Transverse colon (tissue), 4 donors: ENCODE results near the gene SESN1. TPM values are rescaled to one million over a fixed set of nuclear protein-coding genes. Genes with fewer than 3 reads are reported as not detected.

ENCODE experiments used
- DNase-seq: peaks from one replicate; pipeline ENCODE4 v3.0.0-alpha.2; 2019
- H3K27ac ChIP-seq, 4 donors: fragments of 200-600 bp; sonication (generic); 2 replicates each; pipeline ENCODE4 v1.5.1; 2016 to 2018; ENCODE audit warnings: inconsistent platforms in 4 of 4
- H3K27me3 ChIP-seq: fragments of 200-600 bp; sonication (generic); 2 replicates; pipeline ENCODE4 v1.5.1; 2017; ENCODE audit warnings: inconsistent platforms
- H3K36me3 ChIP-seq, 4 donors: fragments of 200-600 bp; sonication (generic); 2 replicates each; pipeline ENCODE4 v1.5.1; 2017 to 2019; ENCODE audit warnings: inconsistent platforms in 4 of 4
- H3K4me1 ChIP-seq, 4 donors: fragments of 200-600 bp; sonication (generic); 2 replicates each; pipeline ENCODE4 v1.5.1; 2017 to 2020; ENCODE audit warnings: inconsistent platforms in 4 of 4
- H3K4me3 ChIP-seq, 4 donors: fragments of 200-600 bp; sonication (generic); 1 replicate in 1 of 4; 2 replicates in 3 of 4; pipeline versions ENCODE4 v1.5.1 to v1.6.1; 2017 to 2019; ENCODE audit warnings: inconsistent platforms in 4 of 4
- H3K9me3 ChIP-seq, 2 donors: fragments of 200-600 bp; sonication (generic); 2 replicates each; pipeline ENCODE4 v1.5.1; 2017 to 2019; ENCODE audit warnings: inconsistent platforms in 2 of 2
- CTCF ChIP-seq, 5 experiments: fragments of 200-600 bp in 3 of 5; fragments of 450-650 bp in 2 of 5; sonication (generic) in 3 of 5; IDR thresholded peaks; 1 replicate in 2 of 5; 2 replicates in 3 of 5; pipeline ENCODE4 v1.5.1; 2016 to 2017; ENCODE audit warnings: antibody characterized with exemption in 5 of 5, inconsistent platforms in 3 of 5, mild to moderate bottlenecking in 2 of 5, moderate library complexity in 1 of 5
- EP300 ChIP-seq: sonication (generic); formaldehyde crosslinking; IDR thresholded peaks from one replicate; pipeline ENCODE4 v1.6.1; 2017; ENCODE audit warnings: antibody characterized with exemption, low read depth
- POLR2A ChIP-seq: fragments of 450-650 bp; IDR thresholded peaks from one replicate; pipeline ENCODE4 v1.6.1; 2016; ENCODE audit warnings: antibody characterized with exemption, mild to moderate bottlenecking, moderate library complexity
- POLR2AphosphoS5 ChIP-seq, 3 donors: sonication (generic); formaldehyde crosslinking; IDR thresholded peaks; one replicate each; pipeline ENCODE4 v1.6.1; 2016; ENCODE audit warnings: antibody characterized with exemption in 3 of 3
- WGBS, 2 donors: methylation state at CpG; one replicate each; pipeline ENCODE4 v1.1.5; 2018; ENCODE audit warnings: low coverage in 1 of 2; 5-methylcytosine and 5-hydroxymethylcytosine counted together
- in situ Hi-C, 4 donors: fragments of 200-750 bp; cut with MboI; loops; one replicate each; pipeline versions ENCODE4 v1.15.0 to v1.15.1; 2017; ENCODE audit warnings: low sequenced_read_pairs in 3 of 4, low pct_ligation_motif_present in 1 of 4, low pct_unique_long_range_greater_than_20kb in 1 of 4
- intact Hi-C: fragments of 100-400 bp; cut with DNase I; formaldehyde crosslinking; loops from one replicate; pipeline ENCODE4 v1.15.1; 2023; ENCODE audit warnings: low total_unique reads
- total RNA-seq, 4 donors: library from RNA; depleted of rRNA; stranded (reverse); fragments of >200 nt; gene quantifications; one replicate each; pipeline ENCODE4 v1.1.0, GENCODE V29; 2016

Gene SESN1
- total RNA-seq, 4 donors from 2014 or later, result 43.1 to 73.4 (median 48.7) TPM

DNA sequence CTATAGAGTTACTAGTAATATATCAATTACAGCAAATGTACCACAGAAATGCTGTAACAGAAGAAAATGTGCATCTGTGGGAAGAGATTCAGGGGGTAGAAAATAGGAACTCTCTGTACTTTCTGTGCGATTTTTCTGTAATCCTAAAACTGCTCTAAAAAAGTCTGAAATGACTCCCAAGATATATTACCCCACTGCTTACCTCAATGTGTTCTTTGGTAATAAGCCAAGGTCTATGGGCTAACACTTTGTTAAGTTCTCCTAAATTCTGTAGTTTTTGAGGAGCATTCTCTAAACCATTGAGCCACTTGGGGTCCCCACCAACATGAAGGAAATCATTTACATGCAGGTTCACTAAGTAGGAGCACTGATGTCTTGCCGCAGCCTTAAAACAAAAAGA is 94.4 kb downstream of the SESN1 start:
- no peak for DNase-seq
- intact Hi-C loops (loop anchor here (10.0 kb wide), 2 partner anchors 45 to 455 kb away; no protein-coding TSS in a partner anchor), in situ Hi-C loops (no loop called here)
- WGBS, 2 donors, result 87 to 92% methylated on average over 2 of the region's 2 CpGs
- Histone ChIP-seq H3K4me3 (no peak overlapping the region), H3K27me3 (no peaks in the 10 kb centered on the region), H3K27ac (peak overlapping the region in 2 of 4 donors; percentile 1 to 78), H3K36me3 (peaks cover 0 to 59% (median 13%) of the 10 kb centered on the region in 4 donors), H3K4me1 (peaks cover 26 to 49% (median 36%) of the 10 kb centered on the region in 4 donors), H3K9me3 (no peaks in the 10 kb centered on the region)
- TF ChIP-seq POLR2AphosphoS5 (IDR thresholded peaks at IDR 0.05) (no peak), POLR2A (no peak), EP300 (no peak), CTCF (IDR thresholded peaks at IDR 0.05) (no peak)

DNA sequence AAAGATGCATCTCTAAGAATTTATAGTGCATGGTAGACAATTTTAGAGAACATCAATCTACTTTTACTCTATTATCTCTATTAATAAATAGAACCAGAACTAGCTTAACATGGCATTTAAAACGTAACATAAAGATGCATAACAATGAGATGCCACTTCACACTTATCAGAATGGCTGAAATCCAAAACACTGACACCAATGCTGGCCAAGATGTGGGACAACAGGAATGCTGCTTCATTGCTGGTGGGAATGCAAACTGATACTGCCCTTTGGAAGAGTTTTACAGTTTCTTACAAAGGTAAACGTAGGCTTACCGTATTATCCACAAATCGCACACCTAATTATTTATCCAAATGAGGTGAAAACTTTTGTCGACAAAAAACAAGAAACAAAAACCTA is 95.2 kb downstream of the SESN1 start:
- H3K4me1 ChIP-seq, result peaks cover 21 to 41% (median 30%) of the 10 kb centered on the region in 4 donors
- H3K27me3 ChIP-seq, result no peaks in the 10 kb centered on the region
- 85 to 88% methylated on average over 5 of the region's 5 CpGs for WGBS, 2 donors
- no peak overlapping the region for H3K27ac ChIP-seq
- no peak for DNase-seq
- H3K9me3 ChIP-seq, result no peaks in the 10 kb centered on the region
- TF ChIP-seq CTCF (IDR thresholded peaks at IDR 0.05) (no peak), EP300 (no peak), POLR2AphosphoS5 (IDR thresholded peaks at IDR 0.05) (no peak), POLR2A (no peak)
- peaks cover 0 to 67% (median 13%) of the 10 kb centered on the region in 4 donors for H3K36me3 ChIP-seq
- in situ Hi-C loops, result no loop called here
- intact Hi-C loops, result no loop called here
- no peak overlapping the region for H3K4me3 ChIP-seq

GRCh38 chr6:108998485-108998884 is 96.2 kb downstream of the SESN1 start:
- Histone ChIP-seq H3K9me3 (no peaks in the 10 kb centered on the region), H3K36me3 (peaks cover 0 to 77% (median 17%) of the 10 kb centered on the region in 4 donors), H3K4me3 (no peak overlapping the region), H3K4me1 (peaks cover 14 to 31% (median 21%) of the 10 kb centered on the region in 4 donors), H3K27me3 (no peaks in the 10 kb centered on the region), H3K27ac (no peak overlapping the region)
- WGBS, 2 donors, result 83 to 88% methylated on average over 1 to 3 of the region's 3 CpGs
- no peak for DNase-seq
- in situ Hi-C loops, result no loop called here
- intact Hi-C loops, result no loop called here
- no peak for TF ChIP-seq POLR2A
- TF ChIP-seq CTCF (IDR thresholded peaks at IDR 0.05), result no peak
- no peak for TF ChIP-seq EP300
- no peak for TF ChIP-seq POLR2AphosphoS5 (IDR thresholded peaks at IDR 0.05)

- no peak for DNase-seq
- WGBS, 2 donors, result 88 to 96% methylated on average over 1 of the region's 1 CpG
- no peaks in the 10 kb centered on the region for H3K9me3 ChIP-seq
- no peak overlapping the region for H3K27ac ChIP-seq
- intact Hi-C loops, result no loop called here
- peaks cover 0 to 92% (median 28%) of the 10 kb centered on the region in 4 donors for H3K36me3 ChIP-seq
- H3K27me3 ChIP-seq, result no peaks in the 10 kb centered on the region
- H3K4me1 ChIP-seq, result peaks cover 0 to 9% (median under 1%) of the 10 kb centered on the region in 4 donors
- in situ Hi-C loops, result no loop called here
- TF ChIP-seq EP300 (no peak), POLR2A (no peak), CTCF (IDR thresholded peaks at IDR 0.05) (no peak), POLR2AphosphoS5 (IDR thresholded peaks at IDR 0.05) (no peak)
- H3K4me3 ChIP-seq, result no peak overlapping the region
Measured at GRCh38 chr6:108996208-108996607, 98.4 kb downstream of the SESN1 start.
